Panc1 (cell line): ENCODE data around the gene LRRC25. TPM values are rescaled to one million over a fixed set of nuclear protein-coding genes. Genes with fewer than 3 reads are reported as not detected.

ENCODE experiments used
- ATAC-seq: fragments of 200-7000 bp; cut with Tn5 transposase; 2 replicates; pipeline ENCODE4 v1.9.1; 2020; ENCODE audit warnings: mild to moderate bottlenecking, moderate library complexity
- BruUV-seq: library from RNA; stranded (reverse); fragments of 400-500 nt; replicated peaks from 2 replicates; lab custom pipeline; 2021; lab: Mats Ljungman, UMichigan
- CTCF ChIA-PET: fragments of 300-600 bp; sonication (Branson Sonifier 250); formaldehyde crosslinking; loops from one replicate; lab custom pipeline; 2022; ENCODE audit warnings: antibody characterized with exemption; lab: Charles Lee
- POLR2A ChIA-PET: fragments of 300-600 bp; sonication (Branson Sonifier 250); formaldehyde crosslinking; loops from one replicate; lab custom pipeline; 2022; ENCODE audit warnings: antibody characterized with exemption; lab: Charles Lee
- DNase-seq: peaks from one replicate; pipeline ENCODE4 v3.0.0-alpha.2; 2010; ENCODE audit warnings: low read depth, low spot score
- H3K27ac ChIP-seq: 2 replicates; pipeline ENCODE4 v1.5.1; 2011; ENCODE audit warnings: mild to moderate bottlenecking, low read length, inconsistent platforms
- H3K27me3 ChIP-seq: fragments of 200-500 bp; sonication (Bioruptor generic); 2 replicates; pipeline ENCODE4 v1.6.0; 2014; ENCODE audit warnings: low read length, inconsistent platforms; ENCODE audit not compliant: control insufficient read depth, insufficient read depth
- H3K36me3 ChIP-seq: fragments of 200-500 bp; sonication (Bioruptor generic); 2 replicates; pipeline ENCODE4 v1.5.1; 2014; ENCODE audit warnings: inconsistent platforms, mild to moderate bottlenecking, low read length, moderate library complexity; ENCODE audit not compliant: control insufficient read depth, insufficient read depth
- H3K4me1 ChIP-seq: 2 replicates; pipeline ENCODE4 v1.5.1; 2011; ENCODE audit warnings: inconsistent platforms, mild to moderate bottlenecking, low read length, moderate library complexity; ENCODE audit not compliant: control insufficient read depth, insufficient read depth
- H3K4me3 ChIP-seq, 2 experiments: 2 replicates each; pipeline ENCODE4 v1.5.1; 2011 to 2012; ENCODE audit warnings: low read depth in 2 of 2, low read length in 2 of 2, mild to moderate bottlenecking in 2 of 2, inconsistent platforms in 1 of 2, moderate library complexity in 1 of 2
- H3K9me3 ChIP-seq: fragments of 200-500 bp; sonication (Bioruptor generic); 2 replicates; pipeline ENCODE4 v1.5.1; 2014; ENCODE audit warnings: low read depth, mild to moderate bottlenecking, inconsistent platforms, low read length, moderate library complexity; ENCODE audit not compliant: control insufficient read depth, insufficient read depth
- POLR2AphosphoS5 ChIP-seq: IDR thresholded peaks from 2 replicates; pipeline ENCODE4 v1.6.1; 2012; ENCODE audit warnings: mild to moderate bottlenecking, low read depth, low read length, moderate library complexity
- REST ChIP-seq, 2 experiments: IDR thresholded peaks; 2 replicates each; pipeline ENCODE4 v1.6.1; 2011 to 2012; ENCODE audit warnings: low read depth in 2 of 2, control low read depth in 1 of 2, low read length in 1 of 2, mild to moderate bottlenecking in 1 of 2, moderate library complexity in 1 of 2; ENCODE audit not compliant: insufficient read depth in 1 of 2
- SIN3A ChIP-seq: IDR thresholded peaks from 2 replicates; pipeline ENCODE4 v1.6.1; 2012; ENCODE audit warnings: low read depth, mild to moderate bottlenecking, low read length, moderate library complexity, borderline replicate concordance; ENCODE audit not compliant: insufficient read depth
- TCF7L2 ChIP-seq: IDR thresholded peaks from 2 replicates; pipeline ENCODE4 v1.6.1; 2011; ENCODE audit warnings: mild to moderate bottlenecking, low read depth, low read length, inconsistent platforms
- in situ Hi-C: cut with HindIII; loops from 2 replicates; pipeline ENCODE4 v1.10.0; 2016; ENCODE audit warnings: low sequenced_read_pairs, low pct_unique_long_range_greater_than_20kb
- intact Hi-C: fragments of 100-400 bp; cut with micrococcal nuclease; formaldehyde crosslinking; loops from one replicate; pipeline ENCODE4 v1.10.0; 2022; ENCODE audit not compliant: unreplicated experiment
- total RNA-seq: library from RNA; stranded (reverse); gene quantifications from one replicate; pipeline ENCODE4 v1.2.1, GENCODE V29; 2021; ENCODE audit not compliant: unreplicated experiment
- TF ChIP-seq, protein P1 (sequence below): fragments of 450-650 bp; IDR thresholded peaks from 2 replicates; pipeline ENCODE4 v1.5.1; 2017; ENCODE audit warnings: mild to moderate bottlenecking

LRRC25 gene
- total RNA-seq, 1 experiment from 2014 or later = 0.15 TPM

- in situ Hi-C loops (no loop called here), intact Hi-C loops (no loop called here)
- TF ChIP-seq TCF7L2 = no peak
- no peak for TF ChIP-seq POLR2AphosphoS5
- no peak for TF ChIP-seq SIN3A
- TF ChIP-seq, protein P1, sequence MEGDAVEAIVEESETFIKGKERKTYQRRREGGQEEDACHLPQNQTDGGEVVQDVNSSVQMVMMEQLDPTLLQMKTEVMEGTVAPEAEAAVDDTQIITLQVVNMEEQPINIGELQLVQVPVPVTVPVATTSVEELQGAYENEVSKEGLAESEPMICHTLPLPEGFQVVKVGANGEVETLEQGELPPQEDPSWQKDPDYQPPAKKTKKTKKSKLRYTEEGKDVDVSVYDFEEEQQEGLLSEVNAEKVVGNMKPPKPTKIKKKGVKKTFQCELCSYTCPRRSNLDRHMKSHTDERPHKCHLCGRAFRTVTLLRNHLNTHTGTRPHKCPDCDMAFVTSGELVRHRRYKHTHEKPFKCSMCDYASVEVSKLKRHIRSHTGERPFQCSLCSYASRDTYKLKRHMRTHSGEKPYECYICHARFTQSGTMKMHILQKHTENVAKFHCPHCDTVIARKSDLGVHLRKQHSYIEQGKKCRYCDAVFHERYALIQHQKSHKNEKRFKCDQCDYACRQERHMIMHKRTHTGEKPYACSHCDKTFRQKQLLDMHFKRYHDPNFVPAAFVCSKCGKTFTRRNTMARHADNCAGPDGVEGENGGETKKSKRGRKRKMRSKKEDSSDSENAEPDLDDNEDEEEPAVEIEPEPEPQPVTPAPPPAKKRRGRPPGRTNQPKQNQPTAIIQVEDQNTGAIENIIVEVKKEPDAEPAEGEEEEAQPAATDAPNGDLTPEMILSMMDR = no peak
- no peak for TF ChIP-seq REST (IDR thresholded peaks at IDR 0.05; ENCODE audit: insufficient read depth in 1 of 2, low read depth in 2 of 2, low read length in 1 of 2)
- no peaks in the 10 kb centered on the region for H3K27me3 ChIP-seq
- H3K36me3 ChIP-seq = no peaks in the 10 kb centered on the region
- peaks cover 44% of the 10 kb centered on the region for H3K4me1 ChIP-seq
- no TSS peak for BruUV-seq
- H3K4me3 ChIP-seq = peak overlapping the region; percentile 45 to 65
- CTCF ChIA-PET = no interaction called here
- H3K27ac ChIP-seq = peak overlapping the region; percentile 77; the same call in 1 of the 2 replicates
- DNase-seq = no peak
- no peak for ATAC-seq
- no peaks in the 10 kb centered on the region for H3K9me3 ChIP-seq
- POLR2A ChIA-PET = no interaction called here
Observed at GRCh38 chr19:18435842-18436670, 38.6 kb upstream of the LRRC25 start.

DNA sequence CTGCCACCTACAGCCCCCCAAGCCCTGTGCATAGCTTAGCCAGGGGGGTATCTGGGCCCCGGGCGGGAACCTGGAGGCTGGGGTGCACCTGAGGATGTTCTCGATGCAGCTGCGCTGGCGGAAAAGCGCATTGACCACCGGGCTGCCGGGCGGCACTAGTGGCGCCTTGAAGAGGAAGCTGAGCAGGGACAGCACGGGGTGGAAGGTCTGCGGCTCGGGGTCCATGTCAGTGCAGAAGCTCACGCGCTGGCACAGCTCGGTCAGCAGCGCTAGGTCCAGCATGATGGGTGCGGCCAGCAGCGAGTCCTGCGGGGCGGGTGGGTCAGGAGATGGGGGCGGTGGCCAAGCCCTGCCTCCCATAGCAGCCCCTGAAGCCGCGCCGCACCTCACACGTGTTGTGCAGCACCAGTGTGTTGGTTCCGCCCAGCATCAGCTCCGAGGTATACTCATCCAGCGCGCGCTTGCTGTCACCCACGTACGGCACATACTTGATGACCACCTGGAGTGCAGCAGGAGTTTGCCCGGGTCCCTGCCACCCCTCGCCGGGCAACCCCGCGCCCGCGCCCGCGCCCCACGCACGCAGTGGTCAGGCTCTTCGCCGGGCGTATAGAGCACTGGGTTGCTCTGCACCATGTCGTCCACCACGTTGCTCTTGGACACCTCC is 37.9 kb upstream of the LRRC25 start:
- in situ Hi-C loops = no loop called here
- no peak for TF ChIP-seq REST (IDR thresholded peaks at IDR 0.05; ENCODE audit: insufficient read depth in 1 of 2, low read depth in 2 of 2, low read length in 1 of 2)
- ChIA-PET POLR2A (no interaction called here), CTCF (no interaction called here)
- BruUV-seq = no TSS peak
- Histone ChIP-seq H3K27me3 (no peaks in the 10 kb centered on the region), H3K4me1 (peaks cover 41% of the 10 kb centered on the region), H3K9me3 (no peaks in the 10 kb centered on the region), H3K27ac (peak overlapping the region; percentile 60; the same call in 1 of the 2 replicates), H3K36me3 (no peaks in the 10 kb centered on the region), H3K4me3 (no peak overlapping the region)
- DNase-seq (no peak), ATAC-seq (no peak)
- intact Hi-C loops = no loop called here
